Measurements from ENCODE around the gene RTEL1.

GRCh38 chr20:63648895-63649589 is 9.1 kb upstream of the RTEL1 start:
- no peak for TF ChIP-seq CTCF (IDR thresholded peaks at IDR 0.05)
- TF ChIP-seq EP300 (IDR thresholded peaks at IDR 0.05): no peak
- no peak for TF ChIP-seq POLR2AphosphoS5 (IDR thresholded peaks at IDR 0.05)
- TF ChIP-seq POLR2A (IDR thresholded peaks at IDR 0.05): no peak

Data from gastroesophageal sphincter (tissue), 3 donors.